Gastrocnemius medialis (tissue), 4 donors: ENCODE results near the gene SLC12A7. TPM values are rescaled to one million over a fixed set of nuclear protein-coding genes. Genes with fewer than 3 reads are reported as not detected.

Experiments used
- ATAC-seq, 2 donors: fragments of 150-250 bp; one replicate each; pipeline ENCODE4 v1.9.1; 2016
- DNase-seq, 2 donors: peaks; one replicate each; pipeline ENCODE4 v3.0.0-alpha.2; 2019
- H3K27ac ChIP-seq, 4 donors: fragments of 200-600 bp; sonication (generic); 1 replicate in 1 of 4; 2 replicates in 3 of 4; pipeline ENCODE4 v1.5.1; 2016 to 2018; ENCODE audit warnings: mild to moderate bottlenecking in 2 of 4, moderate library complexity in 1 of 4
- H3K27me3 ChIP-seq, 3 donors: fragments of 200-600 bp; sonication (generic) in 2 of 3; 1 replicate in 1 of 3; 2 replicates in 2 of 3; pipeline versions ENCODE4 v1.5.1 to v1.6.0; 2016 to 2019; ENCODE audit warnings: mild to moderate bottlenecking in 1 of 3, moderate library complexity in 1 of 3
- H3K36me3 ChIP-seq, 2 donors: fragments of 200-600 bp; sonication (generic) in 1 of 2; one replicate each; pipeline ENCODE4 v1.5.1; 2017 to 2018
- H3K4me1 ChIP-seq, 2 donors: fragments of 200-600 bp; sonication (generic) in 1 of 2; one replicate each; pipeline ENCODE4 v1.5.1; 2016 to 2017; ENCODE audit warnings: mild to moderate bottlenecking in 2 of 2
- H3K4me3 ChIP-seq, 4 donors: fragments of 200-600 bp; sonication (generic) in 3 of 4; 1 replicate in 1 of 4; 2 replicates in 3 of 4; pipeline ENCODE4 v1.5.1; 2016 to 2019; ENCODE audit warnings: mild to moderate bottlenecking in 2 of 4
- H3K9me3 ChIP-seq, 3 donors: fragments of 200-600 bp; sonication (generic) in 2 of 3; 1 replicate in 1 of 3; 2 replicates in 2 of 3; pipeline ENCODE4 v1.5.1; 2016 to 2019
- CTCF ChIP-seq, 5 experiments: fragments of 450-650 bp in 3 of 5; fragments of 200-600 bp in 2 of 5; sonication (generic) in 2 of 5; IDR thresholded peaks in 4 of 5; conservative IDR thresholded peaks in 1 of 5; 1 replicate in 4 of 5; 2 replicates in 1 of 5; pipeline ENCODE4 v1.5.1; 2016 to 2019; ENCODE audit warnings: antibody characterized with exemption in 5 of 5, mild to moderate bottlenecking in 3 of 5, moderate library complexity in 3 of 5
- POLR2A ChIP-seq, 2 donors: fragments of 450-650 bp; IDR thresholded peaks; one replicate each; pipeline ENCODE4 v1.6.1; 2017; ENCODE audit warnings: antibody characterized with exemption in 2 of 2, mild to moderate bottlenecking in 2 of 2, moderate library complexity in 2 of 2
- in situ Hi-C, 4 donors: fragments of 200-750 bp; cut with MboI; loops; one replicate each; pipeline versions ENCODE4 v1.15.0 to v1.8.0; 2017; ENCODE audit warnings: low sequenced_read_pairs in 4 of 4
- intact Hi-C: fragments of 100-400 bp; cut with DNase I; formaldehyde crosslinking; loops from one replicate; pipeline ENCODE4 v1.15.1; 2023; ENCODE audit warnings: low total_unique reads
- total RNA-seq, 4 donors: library from RNA; depleted of rRNA; stranded (reverse); fragments of >200 nt; gene quantifications; one replicate each; pipeline versions ENCODE4 v1.1.0 to v1.2.3, GENCODE V29; 2016

Gene SLC12A7
- total RNA-seq, 4 donors from 2014 or later, result 1.6 to 5.3 (median 3.5) TPM

GRCh38 chr5:1068895-1069719 lies 42.8 kb downstream of the SLC12A7 start:
- H3K27ac ChIP-seq, result no peak overlapping the region

GRCh38 chr5:1068204-1068894 lies 43.5 kb downstream of the SLC12A7 start:
- intact Hi-C loops, result no loop called here
- Histone ChIP-seq H3K4me3 (no peak overlapping the region), H3K36me3 (no peaks in the 10 kb centered on the region), H3K27ac (no peak overlapping the region), H3K9me3 (no peaks in the 10 kb centered on the region), H3K4me1 (no peaks in the 10 kb centered on the region), H3K27me3 (no peaks in the 10 kb centered on the region)
- in situ Hi-C loops, result no loop called here
- no peak for TF ChIP-seq CTCF (IDR thresholded peaks at IDR 0.05 in 4 of 5, conservative IDR thresholded peaks at IDR 0.05 in 1 of 5)
- no peak for TF ChIP-seq POLR2A (IDR thresholded peaks at IDR 0.05)
- no peak for ATAC-seq
- DNase-seq, result no peak

More at GRCh38 chr5:1068895-1069719, 42.8 kb downstream of the SLC12A7 start:
- in situ Hi-C loops (no loop called here), intact Hi-C loops (no loop called here)
- no peaks in the 10 kb centered on the region for H3K36me3 ChIP-seq
- no peaks in the 10 kb centered on the region for H3K27me3 ChIP-seq
- DNase-seq (no peak), ATAC-seq (no peak)
- H3K4me1 ChIP-seq, result no peaks in the 10 kb centered on the region
- H3K9me3 ChIP-seq, result no peaks in the 10 kb centered on the region
- no peak overlapping the region for H3K4me3 ChIP-seq
- TF ChIP-seq CTCF (IDR thresholded peaks at IDR 0.05 in 4 of 5, conservative IDR thresholded peaks at IDR 0.05 in 1 of 5) (no peak), POLR2A (IDR thresholded peaks at IDR 0.05) (no peak)

- in situ Hi-C loops, result no loop called here
These were observed 44.4 kb downstream of the SLC12A7 start for GRCh38 chr5:1067141-1068121.

More at GRCh38 chr5:1067141-1068121, 44.4 kb downstream of the SLC12A7 start:
- Histone ChIP-seq H3K4me1 (no peaks in the 10 kb centered on the region), H3K4me3 (no peak overlapping the region), H3K9me3 (no peaks in the 10 kb centered on the region), H3K27me3 (no peaks in the 10 kb centered on the region), H3K27ac (no peak overlapping the region), H3K36me3 (no peaks in the 10 kb centered on the region)
- intact Hi-C loops, result no loop called here
- ATAC-seq (no peak), DNase-seq (no peak)
- TF ChIP-seq CTCF (IDR thresholded peaks at IDR 0.05 in 4 of 5, conservative IDR thresholded peaks at IDR 0.05 in 1 of 5) (no peak), POLR2A (IDR thresholded peaks at IDR 0.05) (no peak)
